Kidney glomerular epithelial cell (primary cell): ENCODE data around the gene ABHD12.
"Not testable (repeated sequence)": the region's sequence is repeated elsewhere in the genome, so short reads cannot be mapped to it uniquely, and the experiment has no call there.

Experiments
- DNase-seq: peaks from one replicate; lab custom pipeline; 2025; lab: John Stamatoyannopoulos, UW

ABHD12 gene

DNA sequence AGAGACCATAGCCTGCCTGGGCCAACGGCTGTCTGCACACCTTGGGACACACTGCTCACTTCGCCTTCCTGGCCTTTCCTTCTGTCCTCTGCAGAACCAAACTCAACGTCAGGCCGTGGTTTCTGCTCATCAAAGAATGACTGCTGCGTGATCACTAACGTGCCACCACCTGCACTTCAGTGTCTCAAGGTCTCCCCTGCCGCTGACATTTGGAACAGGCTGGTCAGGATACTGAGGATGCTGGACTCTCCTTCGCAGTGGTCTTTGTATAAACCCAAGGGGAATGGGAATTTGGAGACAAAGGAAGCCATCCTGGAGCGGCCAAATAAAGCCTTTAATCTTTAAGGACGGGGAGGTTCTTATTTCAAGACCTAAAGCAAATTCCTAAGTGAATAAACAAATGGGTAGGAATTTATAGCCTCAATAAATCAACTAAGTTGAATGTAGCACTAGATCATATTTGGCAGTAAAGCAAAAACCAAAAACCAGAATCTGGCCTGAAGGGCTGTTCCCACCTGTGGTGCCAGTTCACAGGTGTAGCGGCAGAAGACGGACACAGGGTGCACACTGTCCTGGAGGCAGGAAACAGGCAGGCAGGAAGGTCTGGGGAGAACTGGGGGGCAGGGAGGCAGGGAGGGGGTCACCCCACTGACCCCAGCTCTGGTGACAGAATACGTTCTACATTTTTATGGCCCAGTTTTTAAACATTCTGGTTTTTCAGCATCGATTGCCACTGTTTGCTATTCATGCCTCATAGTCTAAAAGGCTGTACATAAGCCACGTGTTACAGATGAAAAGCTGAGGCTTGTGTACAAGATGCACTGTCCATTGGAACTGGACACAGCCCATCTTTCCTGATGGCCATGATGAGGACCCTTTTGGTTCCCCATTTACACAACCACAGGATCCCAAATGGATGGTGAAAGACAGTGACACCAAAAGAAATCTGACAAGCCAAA lies 36.6 kb downstream of the ABHD12 start:
- no peak for DNase-seq

DNA sequence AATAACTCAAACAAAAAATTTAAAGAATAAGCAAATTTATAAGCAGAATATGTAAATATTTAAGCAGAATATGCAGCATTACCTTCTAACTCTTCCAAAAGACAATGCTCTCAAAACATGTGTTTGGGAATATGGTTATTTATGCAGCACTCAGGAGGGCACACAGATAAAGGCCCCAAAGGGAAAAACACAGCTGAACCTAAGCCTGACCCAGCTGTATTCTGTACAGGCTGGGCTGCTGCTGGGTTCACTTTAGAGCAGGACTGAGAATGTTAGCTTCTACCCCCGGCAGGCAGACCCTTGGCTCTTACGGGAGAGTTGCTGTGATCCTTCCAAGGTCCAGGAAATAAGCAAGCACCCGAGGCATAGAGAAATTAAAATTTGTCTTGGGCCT lies 37.3 kb downstream of the ABHD12 start:
- no peak for DNase-seq

GRCh38 chr20:25352746-25353145 lies 37.9 kb downstream of the ABHD12 start:
- DNase-seq = no peak

DNA sequence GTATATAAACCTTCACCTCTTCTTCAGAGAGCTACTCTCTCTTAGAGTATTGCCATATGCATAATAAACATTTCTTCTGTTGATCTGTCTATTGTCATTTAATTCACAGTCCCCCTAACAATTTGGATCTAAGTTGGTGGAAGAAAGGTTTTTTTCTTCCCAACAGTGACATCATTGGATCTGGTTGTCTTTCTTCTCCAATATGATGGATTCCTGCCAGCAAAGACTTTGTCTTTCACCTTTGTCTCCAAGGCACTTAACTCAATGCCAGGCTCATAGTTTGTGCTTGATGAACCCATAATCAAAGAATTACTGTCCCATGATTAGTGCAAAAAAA lies 39.6 kb downstream of the ABHD12 start:
- no peak for DNase-seq

DNA sequence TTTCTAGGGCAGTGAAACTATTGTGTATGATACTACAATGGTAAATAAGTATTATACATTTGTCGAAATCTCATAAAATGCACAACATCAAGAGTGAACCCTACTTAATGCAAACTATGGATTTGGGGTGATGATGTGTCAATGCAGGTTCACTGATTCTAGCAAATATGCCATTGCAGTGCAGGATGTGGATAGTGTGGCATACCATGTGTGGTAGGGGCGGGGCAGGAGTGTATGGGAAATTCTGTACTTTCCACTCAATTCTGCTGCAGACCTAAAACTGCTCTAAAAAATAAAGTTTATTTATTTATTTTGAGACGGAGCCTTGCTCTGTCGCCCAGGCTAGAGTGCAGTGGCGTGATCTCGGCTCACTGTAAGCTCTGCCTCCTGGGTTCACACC lies 44.3 kb downstream of the ABHD12 start:
- no peak for DNase-seq

DNA sequence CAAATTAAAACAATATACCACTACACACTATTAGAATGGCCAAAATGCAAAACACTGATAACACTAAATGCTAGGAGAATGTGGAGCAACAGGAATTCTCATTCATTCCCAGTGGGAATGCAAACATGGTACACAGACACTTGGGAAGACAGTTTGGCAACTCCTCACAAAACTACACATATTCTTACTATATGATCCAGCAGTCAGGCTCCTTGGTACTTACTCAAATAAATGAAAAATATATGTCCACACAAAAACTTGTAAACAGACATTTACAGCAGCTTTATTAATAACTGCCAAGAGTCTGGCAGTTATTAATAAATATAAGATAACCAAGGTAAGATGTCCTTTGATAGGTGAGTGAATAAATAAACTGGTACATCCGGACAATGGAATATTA lies 44.9 kb downstream of the ABHD12 start:
- no peak for DNase-seq

- no peak for DNase-seq
These were observed 46.0 kb downstream of the ABHD12 start for GRCh38 chr20:25344634-25345033.

DNA sequence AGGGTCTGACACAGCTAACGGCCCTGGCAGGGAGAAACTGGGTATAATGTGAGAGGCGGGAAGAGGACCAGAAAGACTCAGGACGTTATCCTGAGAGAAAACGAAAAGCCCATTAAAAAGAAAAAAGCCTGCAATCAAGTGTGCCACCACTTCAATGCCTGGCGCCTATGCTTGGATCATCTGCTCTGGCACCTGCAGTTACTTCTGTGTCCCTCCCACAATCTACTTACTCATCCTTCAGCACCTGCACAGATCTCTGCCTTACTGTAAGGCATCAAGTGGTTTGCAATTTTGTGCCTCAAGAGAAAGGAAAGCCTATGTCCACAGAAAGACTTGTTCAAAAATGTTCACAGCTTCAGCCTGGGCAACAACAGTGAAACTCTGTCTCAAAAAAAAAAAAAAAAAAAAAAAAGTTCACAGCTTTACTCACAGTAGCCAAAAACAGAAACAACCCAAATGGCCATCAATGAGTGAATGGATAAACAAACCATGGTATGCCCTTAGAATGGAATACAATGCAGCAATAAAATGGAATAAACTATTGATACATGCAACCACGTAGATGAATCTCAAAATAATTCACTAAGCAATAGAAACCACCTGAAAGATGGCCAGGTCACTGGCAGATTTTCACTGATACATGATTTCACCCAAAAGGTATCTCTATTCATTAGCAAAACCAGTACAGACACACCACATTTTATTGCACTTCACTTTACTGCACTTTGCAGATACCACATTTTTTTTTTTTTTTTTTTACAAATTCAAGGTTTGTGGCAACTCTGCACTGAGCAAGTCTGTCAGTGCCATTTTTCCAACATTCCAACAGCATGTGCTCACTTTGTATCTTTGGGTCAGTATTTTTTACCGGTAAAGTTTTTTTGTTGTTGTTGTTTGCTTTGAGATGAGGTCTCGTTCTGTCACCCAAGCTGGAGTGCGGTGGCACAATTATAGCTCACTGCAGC lies 48.6 kb downstream of the ABHD12 start:
- no peak for DNase-seq

DNA sequence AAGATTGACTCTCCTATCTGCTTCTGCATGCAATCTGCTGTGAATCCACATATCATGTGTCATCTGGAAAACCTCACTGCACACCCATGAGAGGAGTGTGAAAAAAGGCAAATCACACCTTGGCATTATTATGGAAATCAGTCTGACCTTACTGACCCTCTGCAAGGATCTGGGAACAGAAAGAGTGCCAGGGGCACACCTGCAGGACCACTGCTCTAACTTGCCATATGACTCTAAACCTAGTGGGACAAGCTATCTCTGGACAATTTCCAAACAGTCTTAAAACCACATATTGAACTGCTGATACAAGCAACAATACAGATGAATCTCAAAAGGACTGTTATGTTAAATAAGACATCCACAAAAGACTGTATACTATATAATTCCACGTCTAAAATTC lies 50.3 kb downstream of the ABHD12 start:
- DNase-seq = no peak

DNA sequence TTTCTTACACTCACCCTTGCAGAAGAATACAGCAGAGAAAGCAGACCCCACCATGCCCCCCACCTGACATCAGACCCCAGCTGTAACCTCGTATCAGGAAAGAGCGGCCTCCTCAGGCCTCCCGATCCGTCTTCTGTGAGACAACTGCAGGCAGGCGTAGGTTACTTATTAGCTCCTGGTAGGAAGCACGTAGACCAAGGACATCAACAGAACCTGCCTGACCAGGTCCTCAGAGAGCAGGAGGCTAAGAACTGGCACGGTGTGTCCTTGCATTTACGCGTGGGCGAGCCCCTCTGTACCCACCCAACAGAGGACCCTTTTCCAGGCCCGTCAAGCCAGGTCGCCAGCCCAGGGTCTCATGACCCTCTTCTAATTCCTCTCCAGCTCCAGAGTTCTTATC lies 51.0 kb downstream of the ABHD12 start:
- DNase-seq = no peak

DNA sequence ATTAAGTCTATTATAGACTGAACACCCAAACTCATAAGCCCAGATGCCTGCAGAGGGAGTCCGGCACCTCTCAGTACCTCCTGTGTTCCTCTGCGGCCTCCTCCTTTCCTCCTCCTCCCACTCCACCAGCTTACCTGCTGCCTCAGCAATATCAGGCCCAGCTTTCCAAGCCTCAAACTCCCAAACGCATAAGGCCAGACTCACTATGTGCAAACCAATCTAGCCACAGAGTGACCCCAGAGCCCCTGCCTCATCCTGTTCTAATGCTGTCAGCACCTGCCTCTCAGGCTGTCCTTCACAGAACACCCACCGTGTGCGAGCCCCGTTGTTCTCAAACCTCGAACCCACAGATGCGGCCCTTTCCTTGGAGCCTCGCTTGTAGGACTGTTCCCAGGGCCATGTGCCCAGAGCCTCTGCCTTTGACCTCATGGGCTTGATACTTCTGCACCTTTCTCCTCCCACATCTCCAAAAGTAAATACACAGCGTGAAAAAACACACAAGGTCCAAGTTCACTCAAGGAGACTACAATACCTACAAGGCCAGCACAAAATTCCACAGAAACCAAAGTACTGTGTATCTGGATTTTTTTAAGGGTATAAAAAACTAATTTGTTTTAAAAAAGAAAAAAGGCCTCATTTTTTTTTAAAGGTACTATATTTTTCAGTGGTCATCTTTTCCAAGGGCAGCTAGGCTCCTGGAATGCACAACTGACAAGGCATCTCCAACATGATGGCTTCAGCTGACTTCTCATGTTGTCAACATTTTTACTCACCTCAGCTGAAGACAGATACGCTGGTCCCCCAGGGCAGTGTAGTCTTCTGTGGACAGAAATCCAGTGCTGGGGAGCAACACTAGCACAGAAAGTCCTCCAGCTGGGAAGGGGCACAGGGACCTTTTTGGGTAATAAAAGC lies 52.3 kb downstream of the ABHD12 start:
- no peak for DNase-seq

GRCh38 chr20:25336561-25337422 lies 53.8 kb downstream of the ABHD12 start:
- DNase-seq = no peak

GRCh38 chr20:25334972-25335371 lies 55.7 kb downstream of the ABHD12 start:
- not testable (repeated sequence) for DNase-seq

DNA sequence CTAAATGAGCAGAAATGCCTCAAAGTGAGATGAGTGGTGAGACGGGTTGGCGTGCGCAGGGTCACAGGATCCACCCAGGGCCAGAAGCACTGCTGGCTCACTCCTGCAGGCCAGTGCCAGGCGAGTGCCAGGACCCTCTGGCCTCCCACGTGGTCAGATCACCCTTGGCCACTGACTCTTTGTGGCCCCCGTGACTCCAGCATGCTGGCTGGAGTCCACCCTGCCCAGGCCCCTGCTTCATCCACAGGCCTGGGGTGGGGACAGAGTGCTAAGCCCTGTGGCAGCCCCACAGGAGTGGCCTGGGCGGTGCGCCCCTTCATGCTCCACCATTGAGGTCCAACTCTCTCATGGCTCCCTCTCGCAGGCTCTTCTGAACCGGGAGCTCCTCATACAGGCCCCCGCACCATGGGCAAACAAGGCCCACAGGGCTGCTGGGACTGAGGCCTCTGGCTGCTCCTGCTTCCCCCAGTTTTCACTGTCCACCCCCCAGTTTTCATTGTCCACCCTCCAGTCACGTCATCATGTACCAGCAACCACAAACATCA lies 61.6 kb downstream of the ABHD12 start:
- DNase-seq = no peak

DNA sequence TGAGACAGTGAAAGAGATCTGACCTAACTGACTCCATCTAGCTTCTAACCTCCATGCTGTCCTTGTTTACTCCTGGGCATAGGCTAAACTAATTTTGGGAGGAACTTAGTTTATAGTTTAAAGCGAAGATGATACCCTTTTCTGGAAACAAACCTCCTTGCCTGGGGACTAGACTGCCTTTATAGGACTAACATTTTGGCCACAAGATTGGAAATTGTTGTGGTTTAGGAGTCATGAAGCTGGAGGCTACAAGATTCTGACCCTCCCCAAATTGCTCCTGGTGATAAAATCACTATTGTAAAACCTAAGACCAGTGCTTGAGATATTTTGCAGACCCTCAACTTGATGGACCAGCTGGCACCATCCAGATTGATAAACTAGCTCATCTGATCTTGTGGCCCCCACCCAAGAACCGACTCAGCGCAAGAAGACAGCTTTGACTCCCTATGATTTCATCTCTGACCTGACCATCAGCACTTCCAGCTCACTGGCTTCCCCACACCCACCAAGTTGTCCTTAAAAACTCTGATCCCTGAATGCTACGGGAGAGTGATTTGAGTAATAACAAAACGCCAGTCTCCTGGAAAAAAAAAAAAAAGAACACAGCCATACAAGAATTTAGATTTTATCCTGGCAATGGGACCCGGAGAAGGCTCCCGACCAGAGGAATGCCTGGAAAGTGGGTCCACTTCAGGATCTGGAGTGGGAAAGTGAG lies 63.0 kb downstream of the ABHD12 start:
- DNase-seq = peak; percentile 53

- no peak for DNase-seq
These were observed 64.6 kb downstream of the ABHD12 start for GRCh38 chr20:25325997-25326396.

GRCh38 chr20:25325073-25325472 lies 65.6 kb downstream of the ABHD12 start:
- no peak for DNase-seq

GRCh38 chr20:25324412-25324811 lies 66.2 kb downstream of the ABHD12 start:
- no peak for DNase-seq

- DNase-seq = no peak
These were observed 67.0 kb downstream of the ABHD12 start for GRCh38 chr20:25323496-25324246.
